ENCODE results near the gene UGGT2.

DNA sequence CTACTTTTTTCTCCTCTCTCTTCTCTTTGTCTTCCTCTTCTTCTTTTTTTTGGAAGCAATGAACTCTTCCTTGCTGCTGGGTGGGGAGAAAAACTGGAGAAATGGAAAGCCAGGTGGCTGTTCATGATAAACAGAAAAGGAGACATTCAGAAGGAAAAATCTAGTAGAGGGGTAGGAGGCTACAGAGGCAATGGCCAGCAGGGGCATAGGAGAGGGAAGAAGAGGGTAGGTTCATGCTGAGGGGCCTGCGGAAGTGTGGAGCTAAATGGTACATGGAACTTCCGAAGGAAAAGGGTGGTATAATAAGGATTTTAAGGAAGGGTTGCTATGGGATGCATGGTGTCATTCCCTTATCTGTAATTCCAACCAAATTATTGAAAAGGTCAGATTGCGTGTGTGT is 19.2 kb upstream of the UGGT2 start:
- no peak for TF ChIP-seq CTCF (IDR thresholded peaks at IDR 0.05 in 8 of 11, conservative IDR thresholded peaks at IDR 0.05 in 3 of 11)
- no peak for TF ChIP-seq POLR2A (IDR thresholded peaks at IDR 0.05)
